Astrocyte (in vitro differentiated cells and primary cell): ENCODE measurements around the gene TRMU. TPM values are rescaled to one million over a fixed set of nuclear protein-coding genes. Genes with fewer than 3 reads are reported as not detected.

ENCODE experiments used
- DNase-seq: peaks from one replicate; pipeline ENCODE4 v3.0.0-alpha.2; 2010; ENCODE audit warnings: low read depth
- FAIRE-seq: peaks from 2 replicates; lab custom pipeline; 2011; peaks lifted over from hg19 to GRCh38; lab: Jason Lieb, UNC
- H2AFZ ChIP-seq: 2 replicates; pipeline ENCODE4 v1.6.0; 2012; ENCODE audit warnings: low read depth, low read length, inconsistent platforms
- H3K27ac ChIP-seq: 2 replicates; pipeline ENCODE4 v1.5.1; 2011; ENCODE audit warnings: low read depth, low read length, inconsistent platforms
- H3K27me3 ChIP-seq: 2 replicates; pipeline ENCODE4 v1.6.0; 2011; ENCODE audit warnings: low read length, inconsistent platforms; ENCODE audit not compliant: insufficient read depth
- H3K36me3 ChIP-seq: 2 replicates; pipeline ENCODE4 v1.5.1; 2011; ENCODE audit warnings: low read length, inconsistent platforms; ENCODE audit not compliant: insufficient read depth
- H3K4me1 ChIP-seq: 2 replicates; pipeline ENCODE4 v1.5.1; 2011; ENCODE audit warnings: low read length, inconsistent platforms; ENCODE audit not compliant: insufficient read depth
- H3K4me2 ChIP-seq: 2 replicates; pipeline ENCODE4 v1.6.0; 2012; ENCODE audit warnings: low read length, inconsistent platforms
- H3K4me3 ChIP-seq: 2 replicates; pipeline ENCODE4 v1.5.1; 2011; ENCODE audit warnings: low read depth, mild to moderate bottlenecking, low read length, inconsistent platforms; ENCODE audit not compliant: insufficient read depth
- H3K79me2 ChIP-seq: 2 replicates; pipeline ENCODE4 v1.6.0; 2012; ENCODE audit warnings: mild to moderate bottlenecking, low read length, inconsistent platforms; ENCODE audit not compliant: insufficient read depth
- H3K9ac ChIP-seq: 2 replicates; pipeline ENCODE4 v1.6.0; 2012; ENCODE audit warnings: mild to moderate bottlenecking, low read length, inconsistent platforms
- H3K9me3 ChIP-seq: 2 replicates; pipeline ENCODE4 v1.5.1; 2012; ENCODE audit warnings: low read depth, mild to moderate bottlenecking, low read length, inconsistent platforms; ENCODE audit not compliant: insufficient read depth
- H4K20me1 ChIP-seq: 2 replicates; pipeline ENCODE4 v1.6.0; 2012; ENCODE audit warnings: low read length, inconsistent platforms; ENCODE audit not compliant: insufficient read depth
- H3K27ac Mint-ChIP-seq: one replicate; pipeline ENCODE4 v1.8.0; 2021; ENCODE audit warnings: mild to moderate bottlenecking, mixed read lengths; ENCODE audit not compliant: unreplicated experiment
- H3K27me3 Mint-ChIP-seq: one replicate; pipeline ENCODE4 v1.8.0; 2021; ENCODE audit warnings: low read depth, mixed read lengths; ENCODE audit not compliant: unreplicated experiment
- H3K36me3 Mint-ChIP-seq: one replicate; pipeline ENCODE4 v1.8.0; 2021; ENCODE audit warnings: low read depth, mixed read lengths; ENCODE audit not compliant: unreplicated experiment
- H3K4me1 Mint-ChIP-seq: one replicate; pipeline ENCODE4 v1.8.0; 2021; ENCODE audit warnings: low read depth, mixed read lengths; ENCODE audit not compliant: unreplicated experiment
- H3K4me3 Mint-ChIP-seq: one replicate; pipeline ENCODE4 v1.8.0; 2021; ENCODE audit warnings: mild to moderate bottlenecking, moderate library complexity, mixed read lengths; ENCODE audit not compliant: unreplicated experiment
- H3K9me3 Mint-ChIP-seq: one replicate; pipeline ENCODE4 v1.8.0; 2021; ENCODE audit warnings: mild to moderate bottlenecking, mixed read lengths; ENCODE audit not compliant: unreplicated experiment
- CTCF ChIP-seq: IDR thresholded peaks from 2 replicates; pipeline ENCODE4 v1.5.1; 2011; ENCODE audit warnings: low read depth, mild to moderate bottlenecking, inconsistent platforms, low read length, moderate library complexity; ENCODE audit not compliant: insufficient read depth
- EZH2 ChIP-seq: IDR thresholded peaks from 2 replicates; pipeline ENCODE4 v1.6.1; 2012; ENCODE audit warnings: mild to moderate bottlenecking, low read length, inconsistent platforms; ENCODE audit not compliant: insufficient read depth
- total RNA-seq: library from RNA; stranded (reverse); gene quantifications from 2 replicates; pipeline ENCODE4 v1.2.1, GENCODE V29; 2021

Gene TRMU
- total RNA-seq, 1 donor from 2014 or later: 33.4 TPM

DNA sequence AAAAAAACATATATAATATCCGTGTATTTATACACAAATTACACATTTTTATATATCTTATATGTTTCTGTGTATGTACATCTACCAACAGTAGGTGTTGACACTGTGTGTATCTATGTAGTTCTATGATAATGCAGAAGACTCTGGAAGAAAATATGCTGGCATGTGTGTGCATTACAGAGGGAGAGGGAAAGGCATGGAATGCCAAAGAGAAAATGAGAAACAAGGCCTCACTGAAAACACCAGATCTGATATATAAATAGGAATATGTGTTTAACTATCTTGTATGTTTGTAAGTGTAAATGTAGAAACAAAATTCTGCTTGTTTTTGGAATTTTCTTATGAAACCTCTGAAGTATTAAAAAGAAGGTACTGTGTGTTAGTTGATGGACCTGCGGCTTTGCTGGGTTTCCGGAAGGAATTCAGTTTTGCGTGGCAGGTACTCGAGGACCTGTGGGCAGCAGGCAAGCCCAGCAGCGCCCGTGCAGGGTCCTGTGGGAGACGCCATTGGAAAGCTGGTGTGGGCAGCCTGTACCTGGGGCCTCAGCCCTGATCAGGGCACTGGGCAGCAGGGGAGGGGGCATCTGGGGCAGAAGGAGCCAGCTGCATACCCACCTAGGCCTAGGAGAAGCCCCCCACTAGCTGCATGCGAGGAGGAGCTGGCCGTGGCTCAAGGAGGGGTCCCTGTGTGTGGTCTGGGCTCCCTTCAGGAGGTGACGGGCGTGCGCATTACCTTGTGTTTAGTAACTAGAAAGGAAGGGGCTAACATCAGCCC is 7.6 kb upstream of the TRMU start:
- H3K27ac Mint-ChIP-seq: no peak overlapping the region
- H3K9me3 Mint-ChIP-seq: no peaks in the 10 kb centered on the region
- Histone ChIP-seq H3K9me3 (no peaks in the 10 kb centered on the region), H3K4me3 (no peak overlapping the region), H2AFZ (no peak overlapping the region), H3K27me3 (no peaks in the 10 kb centered on the region), H3K4me2 (no peak overlapping the region), H3K79me2 (no peaks in the 10 kb centered on the region), H3K4me1 (no peaks in the 10 kb centered on the region), H3K9ac (no peak overlapping the region), H4K20me1 (no peaks in the 10 kb centered on the region), H3K36me3 (peaks cover 7% of the 10 kb centered on the region), H3K27ac (no peak overlapping the region)
- TF ChIP-seq EZH2 (no peak), CTCF (no peak)
- FAIRE-seq: no peak
- no peak overlapping the region for H3K4me3 Mint-ChIP-seq
- peaks cover 8% of the 10 kb centered on the region for H3K4me1 Mint-ChIP-seq
- peaks cover 1% of the 10 kb centered on the region for H3K36me3 Mint-ChIP-seq
- DNase-seq: no peak
- peaks cover 3% of the 10 kb centered on the region for H3K27me3 Mint-ChIP-seq

DNA sequence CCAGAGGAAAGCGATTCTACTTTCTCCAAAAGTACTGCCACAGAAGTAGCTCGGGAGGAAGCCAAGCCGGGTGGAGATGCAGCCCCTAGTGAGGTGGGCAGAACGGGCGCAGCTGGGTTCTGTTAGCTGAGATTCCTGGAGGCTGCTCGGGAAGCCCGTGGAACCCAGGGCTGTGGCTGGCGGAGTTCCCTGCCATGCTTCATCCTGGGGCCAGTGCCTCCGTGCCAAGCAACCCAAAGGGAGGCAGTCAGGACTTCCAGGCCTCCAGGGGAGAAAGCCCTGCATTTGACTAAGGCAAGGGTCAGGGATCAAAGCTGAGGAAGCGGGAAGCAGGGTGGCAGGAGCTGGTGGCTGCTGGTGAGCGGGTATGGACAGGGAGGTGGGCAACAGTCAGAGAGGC is 6.7 kb upstream of the TRMU start:
- Mint-ChIP-seq H3K4me1 (peaks cover 8% of the 10 kb centered on the region), H3K9me3 (no peaks in the 10 kb centered on the region), H3K27me3 (peaks cover 3% of the 10 kb centered on the region), H3K27ac (no peak overlapping the region), H3K4me3 (no peak overlapping the region), H3K36me3 (peaks cover 1% of the 10 kb centered on the region)
- H3K4me1 ChIP-seq: no peaks in the 10 kb centered on the region
- H3K79me2 ChIP-seq: no peaks in the 10 kb centered on the region
- no peak overlapping the region for H3K9ac ChIP-seq
- no peak overlapping the region for H3K4me3 ChIP-seq
- H3K36me3 ChIP-seq: peaks cover 7% of the 10 kb centered on the region
- DNase-seq: no peak
- no peaks in the 10 kb centered on the region for H3K27me3 ChIP-seq
- H2AFZ ChIP-seq: no peak overlapping the region
- TF ChIP-seq EZH2: no peak
- no peak for TF ChIP-seq CTCF
- no peaks in the 10 kb centered on the region for H3K9me3 ChIP-seq
- H4K20me1 ChIP-seq: no peaks in the 10 kb centered on the region
- no peak overlapping the region for H3K4me2 ChIP-seq
- FAIRE-seq: no peak
- H3K27ac ChIP-seq: no peak overlapping the region

GRCh38 chr22:46329616-46330015 is 5.9 kb upstream of the TRMU start:
- H3K27ac ChIP-seq: no peak overlapping the region
- H3K36me3 ChIP-seq: peaks cover 6% of the 10 kb centered on the region
- H3K9me3 ChIP-seq: no peaks in the 10 kb centered on the region
- H3K4me3 ChIP-seq: no peak overlapping the region
- no peaks in the 10 kb centered on the region for H4K20me1 ChIP-seq
- H3K36me3 Mint-ChIP-seq: peaks cover 1% of the 10 kb centered on the region
- no peak overlapping the region for H2AFZ ChIP-seq
- no peak overlapping the region for H3K4me2 ChIP-seq
- H3K4me1 ChIP-seq: no peaks in the 10 kb centered on the region
- H3K9ac ChIP-seq: no peak overlapping the region
- H3K4me3 Mint-ChIP-seq: no peak overlapping the region
- H3K27me3 ChIP-seq: no peaks in the 10 kb centered on the region
- DNase-seq (no peak), FAIRE-seq (no peak)
- peaks cover 3% of the 10 kb centered on the region for H3K27me3 Mint-ChIP-seq
- H3K79me2 ChIP-seq: no peaks in the 10 kb centered on the region
- no peaks in the 10 kb centered on the region for H3K9me3 Mint-ChIP-seq
- peaks cover 8% of the 10 kb centered on the region for H3K4me1 Mint-ChIP-seq
- TF ChIP-seq CTCF (no peak), EZH2 (no peak)
- H3K27ac Mint-ChIP-seq: no peak overlapping the region
